MCF 10A (cell line): ENCODE results near the gene BSG. TPM values are rescaled to one million over a fixed set of nuclear protein-coding genes. Genes with fewer than 3 reads are reported as not detected.
A peak's percentile ranks its signal among the peaks of the same experiment; 100 is the strongest.

Experiments used
- BruUV-seq: library from RNA; stranded (reverse); fragments of 400-500 nt; replicated peaks from 2 replicates; lab custom pipeline; 2021; lab: Mats Ljungman, UMichigan
- CTCF ChIA-PET: fragments of 300-600 bp; sonication (Branson Sonifier 250); formaldehyde crosslinking; extraction: SDS; loops from one replicate; lab custom pipeline; 2021; ENCODE audit warnings: antibody characterized with exemption, inconsistent platforms; lab: Yijun Ruan, JAX
- POLR2A ChIA-PET: fragments of 300-600, 350-650 bp; sonication (Branson Sonifier 250); formaldehyde crosslinking; extraction: SDS; loops from one replicate; lab custom pipeline; 2020; ENCODE audit warnings: antibody characterized with exemption, inconsistent platforms; lab: Yijun Ruan, JAX
- DNase-seq: peaks from one replicate; pipeline ENCODE4 v3.0.0-alpha.2; 2018; ENCODE audit not compliant: unreplicated experiment
- H3K27ac Mint-ChIP-seq: one replicate; pipeline ENCODE4 v1.8.0; 2022; ENCODE audit warnings: mild to moderate bottlenecking, low read depth, mixed read lengths; ENCODE audit not compliant: unreplicated experiment
- H3K27me3 Mint-ChIP-seq: one replicate; pipeline ENCODE4 v1.8.0; 2022; ENCODE audit warnings: mixed read lengths; ENCODE audit not compliant: insufficient read depth, unreplicated experiment
- H3K36me3 Mint-ChIP-seq: one replicate; pipeline ENCODE4 v1.8.0; 2022; ENCODE audit warnings: mild to moderate bottlenecking, moderate library complexity, mixed read lengths; ENCODE audit not compliant: insufficient read depth, unreplicated experiment
- H3K4me1 Mint-ChIP-seq: one replicate; pipeline ENCODE4 v1.8.0; 2022; ENCODE audit warnings: mixed read lengths; ENCODE audit not compliant: insufficient read depth, unreplicated experiment
- H3K4me3 Mint-ChIP-seq: one replicate; pipeline ENCODE4 v1.8.0; 2022; ENCODE audit warnings: mild to moderate bottlenecking, moderate library complexity, mixed read lengths; ENCODE audit not compliant: unreplicated experiment
- H3K9me3 Mint-ChIP-seq: one replicate; pipeline ENCODE4 v1.8.0; 2022; ENCODE audit warnings: mixed read lengths; ENCODE audit not compliant: unreplicated experiment
- intact Hi-C: fragments of 100-400 bp; cut with micrococcal nuclease; formaldehyde crosslinking; loops from 2 replicates; pipeline ENCODE4 v1.14.1; 2022
- total RNA-seq: library from RNA; stranded (reverse); gene quantifications from 2 replicates; pipeline ENCODE4 v1.2.3, GENCODE V29; 2022
- TF ChIP-seq, protein P1 (sequence below): fragments of 200-600 bp; IDR thresholded peaks from one replicate; pipeline ENCODE4 v1.8.0; 2022; ENCODE audit warnings: antibody characterized with exemption, mild to moderate bottlenecking; ENCODE audit not compliant: unreplicated experiment

Gene BSG
- total RNA-seq, 1 experiment from 2014 or later: 557 TPM

DNA sequence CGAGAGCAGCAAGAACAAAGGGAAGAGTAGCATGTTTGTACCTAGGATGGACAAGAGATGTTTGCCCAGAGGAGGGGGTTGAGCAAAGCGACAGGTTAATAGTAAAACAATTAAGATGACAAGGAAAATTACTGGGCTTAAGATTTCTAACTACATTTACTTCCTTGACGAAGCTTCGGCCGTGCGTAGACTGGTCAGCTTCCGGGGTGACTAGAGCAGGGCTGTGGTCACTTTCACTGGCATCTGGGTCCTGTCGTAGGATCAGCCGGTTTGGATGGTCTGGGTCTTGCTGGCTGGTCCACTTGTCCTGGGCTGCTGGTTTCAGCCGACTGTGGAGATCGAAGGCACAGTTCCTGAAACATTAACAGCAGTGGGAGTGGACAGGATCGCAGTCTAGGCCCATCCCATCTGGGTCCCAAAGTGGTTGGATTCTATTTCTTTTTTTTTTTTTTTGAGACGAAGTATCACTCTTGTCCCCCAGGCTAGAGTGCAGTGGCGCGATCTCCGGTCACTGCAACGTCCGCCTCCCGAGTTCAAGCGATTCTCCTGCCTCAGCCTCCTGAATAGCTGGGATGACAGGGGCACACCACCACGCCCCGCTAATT is 5.0 kb upstream of the BSG start:
- Mint-ChIP-seq H3K27ac (no peak overlapping the region), H3K27me3 (no peaks in the 10 kb centered on the region), H3K36me3 (no peaks in the 10 kb centered on the region), H3K9me3 (no peaks in the 10 kb centered on the region), H3K4me3 (no peak overlapping the region), H3K4me1 (peaks cover 6% of the 10 kb centered on the region)
- TF ChIP-seq, protein P1, sequence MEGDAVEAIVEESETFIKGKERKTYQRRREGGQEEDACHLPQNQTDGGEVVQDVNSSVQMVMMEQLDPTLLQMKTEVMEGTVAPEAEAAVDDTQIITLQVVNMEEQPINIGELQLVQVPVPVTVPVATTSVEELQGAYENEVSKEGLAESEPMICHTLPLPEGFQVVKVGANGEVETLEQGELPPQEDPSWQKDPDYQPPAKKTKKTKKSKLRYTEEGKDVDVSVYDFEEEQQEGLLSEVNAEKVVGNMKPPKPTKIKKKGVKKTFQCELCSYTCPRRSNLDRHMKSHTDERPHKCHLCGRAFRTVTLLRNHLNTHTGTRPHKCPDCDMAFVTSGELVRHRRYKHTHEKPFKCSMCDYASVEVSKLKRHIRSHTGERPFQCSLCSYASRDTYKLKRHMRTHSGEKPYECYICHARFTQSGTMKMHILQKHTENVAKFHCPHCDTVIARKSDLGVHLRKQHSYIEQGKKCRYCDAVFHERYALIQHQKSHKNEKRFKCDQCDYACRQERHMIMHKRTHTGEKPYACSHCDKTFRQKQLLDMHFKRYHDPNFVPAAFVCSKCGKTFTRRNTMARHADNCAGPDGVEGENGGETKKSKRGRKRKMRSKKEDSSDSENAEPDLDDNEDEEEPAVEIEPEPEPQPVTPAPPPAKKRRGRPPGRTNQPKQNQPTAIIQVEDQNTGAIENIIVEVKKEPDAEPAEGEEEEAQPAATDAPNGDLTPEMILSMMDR: no peak
- ChIA-PET POLR2A (no interaction called here), CTCF (no interaction called here)
- intact Hi-C loops: no loop called here
- no peak for DNase-seq
- BruUV-seq: no TSS peak

DNA sequence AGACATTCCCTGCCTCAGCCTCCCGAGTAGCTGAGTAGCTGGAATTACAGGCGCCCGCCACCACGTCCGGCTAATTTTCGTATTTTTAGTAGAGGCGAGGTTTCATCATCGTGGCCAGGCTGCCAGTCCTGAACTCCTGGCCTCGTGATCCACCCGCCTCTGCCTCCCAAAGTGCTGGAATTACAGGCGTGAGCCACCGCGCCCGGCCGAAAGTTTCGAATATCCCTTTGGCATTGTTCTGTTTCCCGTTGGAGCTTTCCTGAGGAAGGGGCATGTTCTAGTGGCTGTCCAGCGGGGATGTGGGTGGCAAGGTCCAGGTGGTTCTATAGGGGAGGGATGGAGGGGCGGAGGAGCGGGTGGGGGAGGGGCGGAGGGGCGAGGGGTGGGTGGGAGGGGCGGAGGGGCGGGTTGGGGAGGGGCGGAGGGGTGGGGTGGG is 2.1 kb upstream of the BSG start:
- intact Hi-C loops: no loop called here
- Mint-ChIP-seq H3K9me3 (no peaks in the 10 kb centered on the region), H3K27me3 (no peaks in the 10 kb centered on the region), H3K27ac (no peak overlapping the region), H3K36me3 (no peaks in the 10 kb centered on the region), H3K4me3 (no peak overlapping the region), H3K4me1 (peaks cover 14% of the 10 kb centered on the region)
- TF ChIP-seq, protein P1: no peak
- ChIA-PET CTCF (interaction anchor here (0.6 to 1.3 kb wide), 2 partner anchors 9 to 945 kb away, joined by 3 to 5 read pairs; no protein-coding TSS in a partner anchor), POLR2A (interaction anchor here (0.5 to 1.0 kb wide), 4 partner anchors 15 to 336 kb away, joined by 3 to 5 read pairs (median 4); no protein-coding TSS in a partner anchor)
- no peak for DNase-seq
- no TSS peak for BruUV-seq

DNA sequence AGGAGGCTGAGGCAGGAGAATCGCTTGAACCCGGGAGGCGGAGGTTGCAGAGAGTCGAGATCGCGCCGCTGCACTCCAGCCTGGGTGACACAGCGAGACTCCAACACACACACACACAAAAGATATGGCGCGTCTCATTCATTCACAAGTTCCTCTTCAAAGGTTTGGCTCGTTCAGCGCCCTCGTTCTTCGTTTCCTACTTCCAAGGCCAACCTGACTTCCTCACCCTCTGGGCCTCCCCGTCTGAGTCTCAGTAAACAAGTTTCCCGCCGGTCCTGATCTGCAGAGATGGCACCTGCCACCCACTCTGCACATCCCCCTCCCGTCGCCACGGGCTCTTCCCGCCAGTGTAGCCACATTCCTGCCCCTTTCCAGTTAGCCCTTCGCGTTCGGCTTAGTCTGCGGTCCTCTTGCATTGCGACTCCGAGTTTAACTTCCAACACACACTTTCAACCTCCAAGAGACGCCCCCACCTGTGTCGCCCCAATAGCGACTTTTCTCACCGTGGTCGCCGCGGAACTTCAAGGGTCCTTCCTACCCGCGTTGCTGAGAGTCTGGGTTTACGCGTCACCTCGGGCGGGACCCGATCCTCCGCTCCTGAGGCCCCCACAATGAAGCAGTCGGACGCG is 1.3 kb upstream of the BSG start:
- intact Hi-C loops: no loop called here
- POLR2A ChIA-PET: interaction anchor here (0.6 to 7.7 kb wide), 8 partner anchors 10 to 207 kb away, joined by 3 to 110 read pairs (median 3); partner anchors contain the start of genes CDC34 and POLRMT
- peak overlapping the region; percentile 85 for H3K4me3 Mint-ChIP-seq

More for the DNA sequence above, 1.3 kb upstream of the BSG start:
- Mint-ChIP-seq H3K27ac (peak overlapping the region; percentile 96), H3K9me3 (no peaks in the 10 kb centered on the region), H3K36me3 (no peaks in the 10 kb centered on the region), H3K27me3 (no peaks in the 10 kb centered on the region), H3K4me1 (peaks cover 15% of the 10 kb centered on the region)
- CTCF ChIA-PET: interaction anchor here (1.0 to 1.6 kb wide), 4 partner anchors 10 to 61 kb away, joined by 3 to 6 read pairs (median 5); partner anchors contain the start of gene CDC34
- DNase-seq: peak; percentile 47
- TF ChIP-seq, protein P1: no peak
- BruUV-seq: no TSS peak
